ENCODE measurements around the gene MMP28. TPM values are rescaled to one million over a fixed set of nuclear protein-coding genes. Genes with fewer than 3 reads are reported as not detected.

The MMP28 gene
- total RNA-seq, 1 donor from 2014 or later, result 23.5 TPM

DNA sequence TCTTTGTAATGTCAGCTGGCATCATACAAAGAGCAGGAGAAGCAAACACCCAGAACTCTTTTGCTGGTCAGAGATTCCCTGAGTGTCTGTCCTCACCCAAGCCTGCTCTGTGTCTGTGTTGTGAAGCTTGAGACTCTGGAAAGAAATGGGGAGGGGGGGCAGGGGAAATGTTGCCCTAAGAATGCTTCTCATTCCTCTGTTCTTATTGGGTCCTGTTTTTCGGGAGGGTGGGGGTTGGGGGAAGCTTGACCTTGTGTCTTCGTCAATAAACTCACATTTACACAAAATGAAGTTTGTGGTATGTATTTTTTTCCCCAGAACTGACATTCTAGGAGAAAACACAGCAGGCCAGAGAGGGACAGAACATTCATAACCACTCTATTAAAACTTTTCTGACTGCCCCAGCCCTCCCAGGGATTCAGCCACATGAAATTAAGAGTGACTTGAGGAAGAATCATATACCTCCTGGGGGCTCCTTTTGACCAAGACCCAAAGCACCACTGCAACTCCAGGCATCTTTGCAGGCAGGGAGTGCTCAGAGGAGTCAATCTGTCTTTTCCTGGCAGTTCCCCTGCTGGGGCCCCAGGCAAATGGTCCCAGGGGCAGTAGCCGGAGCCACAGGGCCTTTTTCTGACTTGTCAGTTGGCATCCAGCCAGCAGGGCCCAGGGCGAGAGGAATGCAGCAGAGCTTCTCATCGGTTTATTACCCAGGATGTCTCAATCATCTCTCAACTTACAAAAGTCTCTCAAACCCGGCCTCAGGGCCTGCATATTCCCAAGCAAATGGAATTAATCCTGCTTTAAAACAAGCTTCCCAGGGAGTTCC lies 69.1 kb downstream of the MMP28 start:
- peak; percentile 48 for DNase-seq (ENCODE audit: low spot score)

- DNase-seq (ENCODE audit: low spot score), result no peak
Measured at GRCh38 chr17:35725802-35726126, 69.7 kb downstream of the MMP28 start.

DNA sequence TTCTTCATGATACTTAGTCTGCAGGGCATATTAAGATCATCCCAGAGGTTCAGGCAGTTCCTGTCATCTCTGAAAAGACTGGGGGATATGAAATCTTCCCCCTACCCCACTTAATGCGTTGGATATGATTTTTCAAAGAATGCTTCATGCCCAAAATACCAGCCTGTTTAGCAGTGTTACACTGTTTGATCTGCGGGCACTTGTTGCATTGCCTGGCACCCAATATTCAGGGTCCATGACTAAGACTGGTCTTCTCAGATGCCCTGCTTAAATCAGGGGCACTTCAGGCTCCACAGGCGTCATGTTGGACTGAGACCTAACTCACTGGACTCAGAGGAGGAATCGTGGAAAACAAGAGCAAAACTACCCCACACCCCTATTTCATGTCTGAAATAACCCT lies 70.4 kb downstream of the MMP28 start:
- no peak for DNase-seq (ENCODE audit: low spot score)

DNA sequence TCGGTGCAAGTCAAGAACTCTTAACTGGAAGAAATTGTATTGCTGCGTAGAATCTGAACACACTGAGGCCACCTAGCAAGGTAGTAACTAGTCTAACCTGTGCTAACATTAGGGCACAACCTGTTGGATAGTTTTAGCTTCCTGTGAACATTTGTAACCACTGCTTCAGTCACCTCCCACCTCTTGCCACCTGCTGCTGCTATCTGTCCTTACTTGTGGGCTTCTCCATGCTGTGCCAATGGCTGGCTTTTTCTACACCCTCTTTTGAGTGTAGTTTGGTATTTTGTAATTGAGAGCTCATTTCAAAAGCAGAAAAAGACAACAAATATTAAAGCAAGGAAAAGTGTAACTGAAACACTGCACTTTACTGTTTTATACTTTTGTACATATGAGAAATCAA lies 71.7 kb downstream of the MMP28 start:
- no peak for DNase-seq (ENCODE audit: low spot score)

- no peak for DNase-seq (ENCODE audit: low spot score)
Measured at GRCh38 chr17:35717475-35717874, 78.0 kb downstream of the MMP28 start.

DNA sequence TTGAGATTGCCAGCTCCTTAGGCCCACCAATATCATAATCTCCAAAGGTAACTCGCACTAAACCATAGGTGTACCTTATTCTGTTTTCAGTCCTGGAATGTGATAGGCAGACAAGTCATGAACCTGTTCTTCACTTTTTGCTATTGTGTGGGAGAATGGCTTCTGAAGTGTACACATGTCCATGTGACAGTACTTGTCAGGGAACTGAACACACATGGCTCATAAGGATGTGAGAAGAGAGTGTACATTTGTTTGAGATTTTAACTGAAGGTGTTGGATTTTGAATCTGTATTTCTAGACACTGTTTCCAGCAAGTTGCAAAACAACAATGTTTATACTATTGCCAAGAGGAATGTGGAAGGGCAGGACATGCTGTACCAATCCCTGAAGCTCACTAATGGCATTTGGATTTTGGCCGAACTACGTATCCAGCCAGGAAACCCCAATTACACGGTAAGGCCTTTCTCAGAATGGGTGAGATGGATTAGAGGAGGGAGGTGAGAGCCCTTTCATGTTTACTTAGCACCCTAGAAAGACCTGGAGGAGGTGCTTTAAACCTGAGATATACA lies 78.5 kb downstream of the MMP28 start:
- no peak for DNase-seq (ENCODE audit: low spot score)

DNA sequence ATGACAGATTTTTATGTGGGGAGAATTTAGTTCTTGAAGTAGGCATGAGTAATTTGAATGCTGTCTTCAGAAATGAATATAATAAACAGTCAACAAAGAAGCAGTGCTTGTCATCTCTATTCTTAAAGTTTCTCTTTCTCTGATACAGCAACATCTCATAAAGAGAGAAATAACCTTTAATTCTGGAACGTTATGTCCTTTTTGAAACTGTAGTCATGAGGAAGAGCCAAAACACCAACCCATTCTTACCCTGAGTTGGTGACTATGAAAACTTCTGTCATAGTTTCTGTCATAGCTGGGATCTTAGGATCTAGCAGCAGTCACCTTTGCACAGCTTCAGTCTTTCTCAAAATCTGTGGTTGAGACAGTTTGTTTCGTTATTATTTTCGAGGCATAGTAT lies 79.3 kb downstream of the MMP28 start:
- no peak for DNase-seq (ENCODE audit: low spot score)

Other genes starting within 250 kb of the MMP28 start
- not detected for gene SLFN14, start 234.8 kb downstream of the MMP28 start, total RNA-seq
- gene PEX12, start 217.1 kb downstream of the MMP28 start, total RNA-seq, result 7.9 TPM
- gene AP2B1, start 208.3 kb downstream of the MMP28 start, total RNA-seq, result 164 TPM
- 2.7 TPM for gene RASL10B, start 64.0 kb downstream of the MMP28 start, total RNA-seq
- gene GAS2L2, start 42.4 kb downstream of the MMP28 start, total RNA-seq, result not detected
- gene C17orf50, start 34.8 kb downstream of the MMP28 start, total RNA-seq, result not detected
- gene TAF15, start 13.8 kb upstream of the MMP28 start, total RNA-seq, result 269 TPM
- 0.21 TPM for gene HEATR9, start 73.2 kb upstream of the MMP28 start, total RNA-seq
- gene CCL5, start 84.7 kb upstream of the MMP28 start, total RNA-seq, result 12.1 TPM
- 1.1 TPM for gene RDM1, start 135.1 kb upstream of the MMP28 start, total RNA-seq
- not detected for gene LYZL6, start 148.1 kb upstream of the MMP28 start, total RNA-seq
- gene CCL16, start 185.9 kb upstream of the MMP28 start, total RNA-seq, result 1.6 TPM
- 46.9 TPM for gene CCL14, start 191.1 kb upstream of the MMP28 start, total RNA-seq
- 37.7 TPM for gene CCL15, start 205.9 kb upstream of the MMP28 start, total RNA-seq
- 6.3 TPM for gene CCL23, start 222.3 kb upstream of the MMP28 start, total RNA-seq

All from ureter (tissue), 1 donor.